22Rv1 (cell line): ENCODE measurements around the gene IGFBP5.

Source experiments
- H3K27ac ChIP-seq: fragments of 450-650 bp; 2 replicates; pipeline ENCODE4 v1.5.1; 2017
- ZFX ChIP-seq: fragments of 450-650 bp; IDR thresholded peaks from 2 replicates; pipeline ENCODE4 v1.6.1; 2017; ENCODE audit warnings: antibody characterized with exemption, borderline replicate concordance
- TF ChIP-seq, protein P1 (sequence below): fragments of 450-650 bp; IDR thresholded peaks from 2 replicates; pipeline ENCODE4 v1.5.1; 2017; ENCODE audit warnings: mild to moderate bottlenecking

The IGFBP5 gene

DNA sequence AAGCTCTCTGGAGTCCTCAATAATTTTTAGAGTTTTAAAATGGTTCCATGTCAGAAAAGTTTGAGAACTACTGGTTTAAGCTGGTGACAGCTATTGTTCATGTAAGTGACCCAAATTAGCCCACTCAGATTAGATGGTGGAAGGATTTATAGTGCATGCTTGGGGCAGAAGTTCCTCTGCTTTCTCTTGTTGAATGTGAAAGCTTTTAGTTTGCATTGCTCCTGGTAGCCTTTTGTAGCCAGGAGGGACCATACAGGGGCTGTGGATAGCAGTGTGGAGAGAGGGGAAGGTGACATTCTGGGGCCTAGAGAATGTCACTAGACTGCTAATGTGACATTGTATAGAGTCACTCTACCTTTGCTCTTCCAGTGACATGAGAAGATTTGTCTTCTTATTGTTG is 40.3 kb upstream of the IGFBP5 start:
- H3K27ac ChIP-seq, result no peak overlapping the region

DNA sequence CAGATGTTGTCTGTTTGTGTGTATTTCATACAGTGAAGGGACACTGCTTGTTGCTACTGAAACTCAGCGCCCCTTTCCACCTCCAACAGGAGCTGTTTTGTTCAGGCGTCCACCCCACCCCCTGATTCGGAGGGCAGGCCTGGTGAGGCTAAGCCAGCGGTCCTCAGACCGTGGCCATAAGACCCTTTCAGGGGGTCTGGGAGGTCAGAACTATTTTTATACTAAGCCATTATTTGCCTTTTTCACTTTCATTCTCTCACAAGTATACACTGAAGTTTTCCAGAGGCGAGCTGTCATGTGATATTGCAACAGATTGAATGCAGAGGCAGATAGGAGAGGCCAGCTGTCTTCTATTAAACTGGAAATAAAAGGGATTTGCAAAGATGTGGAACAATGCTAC is 39.7 kb upstream of the IGFBP5 start:
- no peak overlapping the region for H3K27ac ChIP-seq

More for the DNA sequence above, 40.3 kb upstream of the IGFBP5 start:
- TF ChIP-seq, protein P1, sequence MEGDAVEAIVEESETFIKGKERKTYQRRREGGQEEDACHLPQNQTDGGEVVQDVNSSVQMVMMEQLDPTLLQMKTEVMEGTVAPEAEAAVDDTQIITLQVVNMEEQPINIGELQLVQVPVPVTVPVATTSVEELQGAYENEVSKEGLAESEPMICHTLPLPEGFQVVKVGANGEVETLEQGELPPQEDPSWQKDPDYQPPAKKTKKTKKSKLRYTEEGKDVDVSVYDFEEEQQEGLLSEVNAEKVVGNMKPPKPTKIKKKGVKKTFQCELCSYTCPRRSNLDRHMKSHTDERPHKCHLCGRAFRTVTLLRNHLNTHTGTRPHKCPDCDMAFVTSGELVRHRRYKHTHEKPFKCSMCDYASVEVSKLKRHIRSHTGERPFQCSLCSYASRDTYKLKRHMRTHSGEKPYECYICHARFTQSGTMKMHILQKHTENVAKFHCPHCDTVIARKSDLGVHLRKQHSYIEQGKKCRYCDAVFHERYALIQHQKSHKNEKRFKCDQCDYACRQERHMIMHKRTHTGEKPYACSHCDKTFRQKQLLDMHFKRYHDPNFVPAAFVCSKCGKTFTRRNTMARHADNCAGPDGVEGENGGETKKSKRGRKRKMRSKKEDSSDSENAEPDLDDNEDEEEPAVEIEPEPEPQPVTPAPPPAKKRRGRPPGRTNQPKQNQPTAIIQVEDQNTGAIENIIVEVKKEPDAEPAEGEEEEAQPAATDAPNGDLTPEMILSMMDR, result no peak
- TF ChIP-seq ZFX, result no peak

DNA sequence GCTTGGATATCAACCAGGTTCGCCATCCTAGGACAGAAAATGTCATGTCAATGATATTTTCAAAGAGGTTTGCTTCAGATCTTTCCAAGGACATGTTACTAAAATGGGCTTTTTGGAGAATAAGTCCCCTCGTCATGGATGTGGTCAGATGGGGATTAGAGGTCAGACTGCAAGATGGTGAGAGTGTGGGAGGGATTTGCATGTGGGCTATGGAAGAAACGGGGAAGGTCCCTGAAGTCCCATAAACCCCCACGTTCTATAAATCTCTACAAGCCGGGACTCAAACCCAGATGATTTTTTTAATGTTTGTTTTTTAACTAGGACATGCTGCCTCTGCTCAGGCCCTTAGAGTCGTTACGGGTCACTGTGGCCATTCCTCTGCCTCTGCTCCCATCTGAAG is 37.7 kb upstream of the IGFBP5 start:
- H3K27ac ChIP-seq, result no peak overlapping the region
- no peak for TF ChIP-seq ZFX
- TF ChIP-seq, protein P1, result no peak

More for the DNA sequence above, 39.7 kb upstream of the IGFBP5 start:
- TF ChIP-seq ZFX, result no peak
- TF ChIP-seq, protein P1, result no peak

DNA sequence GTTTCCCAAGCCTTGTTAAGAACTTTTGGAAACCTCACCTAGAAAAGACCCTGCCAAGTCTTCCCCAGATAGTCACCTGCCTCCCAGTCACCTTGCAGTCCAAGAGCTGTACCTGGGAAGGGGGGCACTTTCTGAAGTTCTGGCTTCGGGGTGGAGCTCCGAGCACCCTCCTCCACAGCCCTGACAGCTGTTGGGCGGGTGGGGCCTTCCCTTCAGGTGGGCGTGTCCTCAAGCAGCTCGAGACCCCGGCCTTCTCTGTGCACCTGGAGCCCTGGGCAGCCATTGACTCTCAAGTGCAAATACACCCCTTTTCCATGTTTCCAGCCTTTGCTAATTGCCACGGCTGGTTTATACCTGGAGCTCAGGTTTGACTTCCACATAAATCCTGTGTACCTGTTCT is 37.0 kb upstream of the IGFBP5 start:
- no peak for TF ChIP-seq ZFX
- TF ChIP-seq, protein P1, result no peak
- no peak overlapping the region for H3K27ac ChIP-seq

DNA sequence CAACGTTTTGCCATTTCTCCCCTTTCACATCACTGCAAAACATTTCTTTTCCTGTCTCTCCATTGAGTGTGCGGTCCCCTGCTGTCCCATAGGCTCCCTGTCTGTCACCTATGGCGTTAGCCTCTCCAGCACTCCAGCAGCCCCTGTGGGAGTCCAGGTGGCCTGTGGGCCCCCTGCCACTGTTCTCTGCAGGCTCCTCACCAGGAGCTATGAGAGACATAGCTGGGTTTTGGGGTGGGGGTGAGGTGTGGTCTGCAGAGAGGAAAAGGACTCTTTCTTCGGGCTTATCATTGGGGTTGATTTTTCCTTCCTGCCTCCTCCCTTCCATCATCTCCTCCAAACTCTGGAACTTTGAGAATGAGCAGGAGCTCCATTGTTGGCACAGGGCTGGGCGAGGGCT is 36.1 kb upstream of the IGFBP5 start:
- TF ChIP-seq, protein P1, result no peak
- TF ChIP-seq ZFX, result no peak
- H3K27ac ChIP-seq, result no peak overlapping the region

DNA sequence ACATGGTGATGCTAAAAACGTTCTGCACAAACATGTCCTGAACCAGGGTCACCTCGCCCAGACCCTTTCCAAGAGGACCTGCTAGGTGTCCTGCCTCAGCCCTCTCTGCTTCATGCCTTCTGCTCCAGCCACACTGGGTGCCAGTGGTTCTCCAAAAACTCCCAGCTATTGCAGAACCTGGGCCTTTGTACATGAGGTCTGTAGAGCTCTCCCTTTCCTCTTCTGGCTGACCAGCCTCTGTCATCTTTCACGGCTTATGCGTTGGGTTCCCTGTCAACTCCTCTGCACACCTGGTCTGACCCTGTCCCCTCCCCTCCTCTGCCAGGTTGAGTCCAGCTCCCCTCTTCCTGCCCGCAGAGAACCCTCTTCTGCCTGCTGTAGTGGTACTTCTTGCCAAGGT is 35.5 kb upstream of the IGFBP5 start:
- no peak overlapping the region for H3K27ac ChIP-seq
- no peak for TF ChIP-seq ZFX
- TF ChIP-seq, protein P1, result no peak

DNA sequence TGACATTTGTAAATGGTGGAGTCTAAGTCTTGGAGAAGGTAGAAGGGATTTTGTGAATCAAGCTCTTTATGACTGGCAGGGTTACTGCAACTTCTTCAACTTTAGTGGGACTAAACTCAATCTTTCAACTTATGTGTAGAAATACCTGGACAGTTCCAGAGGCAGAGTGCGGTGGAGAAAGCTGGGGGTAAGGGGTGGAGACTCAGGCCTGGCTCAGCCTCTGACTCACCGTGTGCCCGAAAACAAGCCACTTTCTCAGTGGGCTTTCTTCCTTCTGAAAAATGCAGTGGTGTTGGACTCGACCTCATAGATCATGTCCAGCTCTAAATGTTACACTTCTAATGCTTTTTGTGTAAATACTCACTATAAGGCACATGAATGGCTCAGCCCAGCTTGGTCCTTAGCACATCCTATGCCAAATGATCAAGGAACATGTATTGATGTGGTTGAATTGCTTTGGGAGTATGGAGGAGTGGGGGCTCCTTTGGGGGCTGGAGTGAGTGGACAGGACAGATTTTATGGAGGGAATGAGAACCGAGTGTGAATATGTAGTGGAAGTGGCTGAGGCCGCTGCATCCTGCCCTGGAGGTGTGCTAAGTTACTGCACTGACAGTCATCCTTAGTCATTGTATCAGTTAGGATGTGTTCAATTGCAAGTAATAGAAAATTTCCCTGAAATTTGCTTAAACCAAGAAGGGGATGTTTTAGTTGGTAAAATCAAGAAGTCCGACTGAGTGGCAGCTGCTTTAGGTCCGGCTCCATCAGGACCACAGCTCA is 32.2 kb upstream of the IGFBP5 start:
- H3K27ac ChIP-seq, result no peak overlapping the region
- TF ChIP-seq, protein P1, result no peak
- TF ChIP-seq ZFX, result no peak
